ENCODE results near the gene AQP7.

GRCh38 chr9:33366979-33367480 is 35.3 kb downstream of the AQP7 start:
- TF ChIP-seq POLR2A (IDR thresholded peaks at IDR 0.05), result no peak
- TF ChIP-seq, protein P1, sequence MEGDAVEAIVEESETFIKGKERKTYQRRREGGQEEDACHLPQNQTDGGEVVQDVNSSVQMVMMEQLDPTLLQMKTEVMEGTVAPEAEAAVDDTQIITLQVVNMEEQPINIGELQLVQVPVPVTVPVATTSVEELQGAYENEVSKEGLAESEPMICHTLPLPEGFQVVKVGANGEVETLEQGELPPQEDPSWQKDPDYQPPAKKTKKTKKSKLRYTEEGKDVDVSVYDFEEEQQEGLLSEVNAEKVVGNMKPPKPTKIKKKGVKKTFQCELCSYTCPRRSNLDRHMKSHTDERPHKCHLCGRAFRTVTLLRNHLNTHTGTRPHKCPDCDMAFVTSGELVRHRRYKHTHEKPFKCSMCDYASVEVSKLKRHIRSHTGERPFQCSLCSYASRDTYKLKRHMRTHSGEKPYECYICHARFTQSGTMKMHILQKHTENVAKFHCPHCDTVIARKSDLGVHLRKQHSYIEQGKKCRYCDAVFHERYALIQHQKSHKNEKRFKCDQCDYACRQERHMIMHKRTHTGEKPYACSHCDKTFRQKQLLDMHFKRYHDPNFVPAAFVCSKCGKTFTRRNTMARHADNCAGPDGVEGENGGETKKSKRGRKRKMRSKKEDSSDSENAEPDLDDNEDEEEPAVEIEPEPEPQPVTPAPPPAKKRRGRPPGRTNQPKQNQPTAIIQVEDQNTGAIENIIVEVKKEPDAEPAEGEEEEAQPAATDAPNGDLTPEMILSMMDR (IDR thresholded peaks at IDR 0.05), result no peak

Measured in uterus (tissue), 2 donors.